Measurements from ENCODE around the gene CILP2.
A peak's percentile ranks its signal among the peaks of the same experiment; 100 is the strongest.

Gene CILP2

GRCh38 chr19:19530423-19530804 is 7.7 kb upstream of the CILP2 start:
- Histone ChIP-seq H3K4me1 (ENCODE audit: control insufficient read depth, low read length) (peaks cover 30% of the 10 kb centered on the region), H3K4me2 (ENCODE audit: low read length) (no peak overlapping the region), H3K9me2 (replicated peaks; ENCODE audit: control insufficient read depth, low read length) (no peaks in the 10 kb centered on the region)

GRCh38 chr19:19530889-19531288 is 7.2 kb upstream of the CILP2 start:
- Histone ChIP-seq H3F3A (ENCODE audit: control insufficient read depth, insufficient read depth) (peaks cover 10% of the 10 kb centered on the region), H3K27me3 (ENCODE audit: control insufficient read depth, low read length) (no peaks in the 10 kb centered on the region), H3K79me2 (ENCODE audit: control insufficient read depth, low read length) (peaks cover 7% of the 10 kb centered on the region), H3K4me3 (ENCODE audit: low read length) (no peak overlapping the region), H3K9me2 (replicated peaks; ENCODE audit: control insufficient read depth, low read length) (no peaks in the 10 kb centered on the region), H4K20me1 (ENCODE audit: control insufficient read depth, insufficient read depth, low read depth, low read length) (no peaks in the 10 kb centered on the region), H3K27ac (ENCODE audit: low read depth, low read length) (no peak overlapping the region), H3K4me1 (ENCODE audit: control insufficient read depth, low read length) (peaks cover 26% of the 10 kb centered on the region), H3K36me3 (ENCODE audit: control insufficient read depth, low read length) (peaks cover 34% of the 10 kb centered on the region), H3K4me2 (ENCODE audit: low read length) (no peak overlapping the region), H3K9me3 (ENCODE audit: control insufficient read depth, insufficient read depth, low read length) (no peaks in the 10 kb centered on the region)
- TF ChIP-seq EZH2phosphoT487 (IDR thresholded peaks at IDR 0.05; ENCODE audit: borderline replicate concordance, low read length): no peak
- no peak for TF ChIP-seq CTCF (IDR thresholded peaks at IDR 0.05; ENCODE audit: low read depth, low read length, poor library complexity, severe bottlenecking)

More at GRCh38 chr19:19530423-19530804, 7.7 kb upstream of the CILP2 start:
- Histone ChIP-seq H3K9me3 (ENCODE audit: control insufficient read depth, insufficient read depth, low read length) (no peaks in the 10 kb centered on the region), H3K36me3 (ENCODE audit: control insufficient read depth, low read length) (peaks cover 39% of the 10 kb centered on the region), H3K4me3 (ENCODE audit: low read length) (no peak overlapping the region), H3K79me2 (ENCODE audit: control insufficient read depth, low read length) (peaks cover 11% of the 10 kb centered on the region), H3K27me3 (ENCODE audit: control insufficient read depth, low read length) (no peaks in the 10 kb centered on the region), H3F3A (ENCODE audit: control insufficient read depth, insufficient read depth) (peaks cover 10% of the 10 kb centered on the region), H4K20me1 (ENCODE audit: control insufficient read depth, insufficient read depth, low read depth, low read length) (no peaks in the 10 kb centered on the region), H3K27ac (ENCODE audit: low read depth, low read length) (no peak overlapping the region)
- TF ChIP-seq CTCF (IDR thresholded peaks at IDR 0.05; ENCODE audit: low read depth, low read length, poor library complexity, severe bottlenecking) (no peak), EZH2phosphoT487 (IDR thresholded peaks at IDR 0.05; ENCODE audit: borderline replicate concordance, low read length) (no peak)

GRCh38 chr19:19531951-19532805 is 5.9 kb upstream of the CILP2 start:
- Histone ChIP-seq H3K27me3 (ENCODE audit: control insufficient read depth, low read length) (no peaks in the 10 kb centered on the region), H3K79me2 (ENCODE audit: control insufficient read depth, low read length) (no peaks in the 10 kb centered on the region), H3K4me1 (ENCODE audit: control insufficient read depth, low read length) (peaks cover 13% of the 10 kb centered on the region), H4K20me1 (ENCODE audit: control insufficient read depth, insufficient read depth, low read depth, low read length) (no peaks in the 10 kb centered on the region), H3K36me3 (ENCODE audit: control insufficient read depth, low read length) (peaks cover 24% of the 10 kb centered on the region), H3K4me3 (ENCODE audit: low read length) (no peak overlapping the region), H3K9me2 (replicated peaks; ENCODE audit: control insufficient read depth, low read length) (no peaks in the 10 kb centered on the region), H3K4me2 (ENCODE audit: low read length) (peak overlapping the region; percentile 33; the same call in 1 of the 2 replicates), H3K27ac (ENCODE audit: low read depth, low read length) (no peak overlapping the region), H3K9me3 (ENCODE audit: control insufficient read depth, insufficient read depth, low read length) (no peaks in the 10 kb centered on the region), H3F3A (ENCODE audit: control insufficient read depth, insufficient read depth) (peaks cover 7% of the 10 kb centered on the region)
- TF ChIP-seq CTCF (IDR thresholded peaks at IDR 0.05; ENCODE audit: low read depth, low read length, poor library complexity, severe bottlenecking): peak; percentile 98
- TF ChIP-seq EZH2phosphoT487 (IDR thresholded peaks at IDR 0.05; ENCODE audit: borderline replicate concordance, low read length): no peak

All from DOHH2 (cell line).